Mesendoderm (in vitro differentiated cells): ENCODE measurements around the gene GINM1.

Source experiments
- DNase-seq: peaks from one replicate; pipeline ENCODE4 v3.0.0; 2013
- H2AK5ac ChIP-seq: 2 replicates; pipeline ENCODE4 v1.6.1; 2013; ENCODE audit warnings: low read length, inconsistent platforms
- H2BK120ac ChIP-seq: 2 replicates; pipeline ENCODE4 v1.6.1; 2013; ENCODE audit warnings: low read depth, mild to moderate bottlenecking, low read length, moderate library complexity, mixed read lengths
- H2BK15ac ChIP-seq: replicated peaks from 2 replicates; pipeline ENCODE4 v1.6.1; 2013; ENCODE audit warnings: low read depth, mild to moderate bottlenecking, moderate library complexity
- H2BK5ac ChIP-seq: 2 replicates; pipeline ENCODE4 v1.6.1; 2013; ENCODE audit warnings: low read length, inconsistent platforms
- H3K18ac ChIP-seq: 2 replicates; pipeline ENCODE4 v1.6.1; 2013; ENCODE audit warnings: mild to moderate bottlenecking, low read length, mixed read lengths
- H3K23ac ChIP-seq: one replicate; pipeline ENCODE4 v1.6.1; 2013; ENCODE audit warnings: low read length
- H3K27ac ChIP-seq: 2 replicates; pipeline ENCODE4 v1.5.1; 2013; ENCODE audit warnings: low read depth, mild to moderate bottlenecking, inconsistent platforms, low read length, moderate library complexity
- H3K27me3 ChIP-seq: 2 replicates; pipeline ENCODE4 v1.6.1; 2013; ENCODE audit warnings: low read length, control low read depth, mild to moderate bottlenecking, inconsistent platforms; ENCODE audit not compliant: insufficient read depth, poor library complexity
- H3K36me3 ChIP-seq: 2 replicates; pipeline ENCODE4 v1.6.1; 2013; ENCODE audit warnings: low read length, inconsistent platforms; ENCODE audit not compliant: control insufficient read depth, insufficient read depth
- H3K4ac ChIP-seq: one replicate; pipeline ENCODE4 v1.6.1; 2013; ENCODE audit warnings: low read depth, mild to moderate bottlenecking, low read length, moderate library complexity
- H3K4me1 ChIP-seq: 2 replicates; pipeline ENCODE4 v1.6.1; 2013; ENCODE audit warnings: low read depth, low read length, inconsistent platforms; ENCODE audit not compliant: control insufficient read depth
- H3K4me2 ChIP-seq: 2 replicates; pipeline ENCODE4 v1.6.1; 2013; ENCODE audit warnings: low read length
- H3K4me3 ChIP-seq: 2 replicates; pipeline ENCODE4 v1.5.1; 2013; ENCODE audit warnings: mild to moderate bottlenecking, low read length
- H3K56ac ChIP-seq: one replicate; pipeline ENCODE4 v1.6.1; 2013; ENCODE audit warnings: low read length
- H3K79me1 ChIP-seq: 2 replicates; pipeline ENCODE4 v1.6.1; 2013; ENCODE audit warnings: low read length, inconsistent platforms
- H3K79me2 ChIP-seq: 2 replicates; pipeline ENCODE4 v1.6.1; 2013; ENCODE audit warnings: mild to moderate bottlenecking, low read length; ENCODE audit not compliant: control insufficient read depth, insufficient read depth
- H3K9ac ChIP-seq: 2 replicates; pipeline ENCODE4 v1.6.1; 2013; ENCODE audit warnings: low read length, inconsistent platforms
- H4K5ac ChIP-seq: one replicate; pipeline ENCODE4 v1.6.1; 2013; ENCODE audit warnings: low read length
- H4K8ac ChIP-seq: one replicate; pipeline ENCODE4 v1.6.1; 2013; ENCODE audit warnings: low read depth, mild to moderate bottlenecking, control low read depth, low read length, moderate library complexity
- WGBS: extraction: QIAGEN DNeasy Blood & Tissue Kit; methylation state at CpG from one replicate; pipeline ENCODE4 v1.1.7; 2013; ENCODE audit warnings: low lambda C conversion rate, missing lambda C conversion rate; ENCODE audit not compliant: insufficient coverage; ENCODE audit errors: extremely low coverage; 5-methylcytosine and 5-hydroxymethylcytosine counted together

The GINM1 gene

GRCh38 chr6:149545258-149545753 is 20.9 kb upstream of the GINM1 start:
- H2AK5ac ChIP-seq: no peak overlapping the region
- peak; percentile 79 for DNase-seq
- H2BK5ac ChIP-seq: no peak overlapping the region
- H4K5ac ChIP-seq: no peak overlapping the region
- no peaks in the 10 kb centered on the region for H3K36me3 ChIP-seq
- no peaks in the 10 kb centered on the region for H3K27me3 ChIP-seq
- WGBS: no CpG with 5 or more reads among the region's 16 CpGs
- no peak overlapping the region for H2BK15ac ChIP-seq
- no peak overlapping the region for H2BK120ac ChIP-seq
- H3K79me2 ChIP-seq: peaks cover 29% of the 10 kb centered on the region
- peak overlapping the region; percentile 78 for H3K9ac ChIP-seq
- H3K23ac ChIP-seq: no peak overlapping the region
- peak overlapping the region; percentile 68 for H3K4me3 ChIP-seq
- peaks cover 7% of the 10 kb centered on the region for H3K79me1 ChIP-seq
- H3K4me2 ChIP-seq: peak overlapping the region; percentile 82
- H3K4ac ChIP-seq: peak overlapping the region; percentile 41
- H3K18ac ChIP-seq: peak overlapping the region; percentile 66
- H4K8ac ChIP-seq: no peak overlapping the region
- peak overlapping the region; percentile 40 for H3K27ac ChIP-seq
- H3K4me1 ChIP-seq: no peaks in the 10 kb centered on the region
- peak overlapping the region; percentile 94 for H3K56ac ChIP-seq

GRCh38 chr6:149545754-149546471 is 20.3 kb upstream of the GINM1 start, which contains the start of gene PPIL4:
TSS of gene PPIL4 (minus strand) at chr6:149546043. CDS start at chr6:149546005, 38 bp downstream.
- Histone ChIP-seq H3K27ac (peak within 1 kb of the TSS; percentile 96), H3K56ac (peak within 1 kb of the TSS; percentile 94), H3K79me2 (peaks cover 29% of the 10 kb centered on the region), H2AK5ac (no peak within 1 kb of the TSS), H3K23ac (no peak within 1 kb of the TSS), H3K4me3 (peak within 1 kb of the TSS; percentile 74), H3K27me3 (no peaks in the 10 kb centered on the region), H3K4me1 (no peaks in the 10 kb centered on the region), H3K4ac (peak within 1 kb of the TSS; percentile 41), H3K79me1 (peaks cover 7% of the 10 kb centered on the region), H4K8ac (peak within 1 kb of the TSS; percentile 99), H3K36me3 (no peaks in the 10 kb centered on the region), H3K9ac (peak within 1 kb of the TSS; percentile 79), H2BK5ac (no peak within 1 kb of the TSS), H2BK15ac (no peak within 1 kb of the TSS), H3K18ac (peak within 1 kb of the TSS; percentile 92), H2BK120ac (no peak within 1 kb of the TSS), H3K4me2 (peak within 1 kb of the TSS; percentile 82), H4K5ac (peak within 1 kb of the TSS; percentile 56)
- no CpG with 5 or more reads among the region's 71 CpGs for WGBS
- DNase-seq: peak; percentile 97

DNA sequence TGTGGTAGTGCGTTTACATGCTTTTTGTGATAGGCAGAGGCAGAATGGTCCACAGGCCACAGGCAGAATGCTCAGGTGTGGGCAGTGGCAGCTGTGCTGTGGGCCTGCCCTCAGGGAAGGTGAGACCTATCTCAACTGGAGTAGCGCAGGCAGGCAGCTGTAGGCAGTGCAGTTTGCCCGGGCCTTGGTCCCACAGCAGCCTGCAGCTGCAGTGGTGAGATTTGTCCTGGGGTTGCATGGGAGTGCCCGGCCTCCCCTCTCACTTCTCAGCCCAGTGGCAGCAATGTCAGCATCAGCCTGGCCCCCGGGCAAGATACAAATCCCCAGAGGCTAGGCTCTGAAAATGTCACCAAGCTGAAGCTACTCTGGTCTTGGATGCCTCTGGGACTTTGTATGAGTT is 14.3 kb upstream of the GINM1 start:
- Histone ChIP-seq H3K27me3 (no peaks in the 10 kb centered on the region), H3K79me1 (no peaks in the 10 kb centered on the region), H4K5ac (no peak overlapping the region), H2BK15ac (no peak overlapping the region), H2BK5ac (no peak overlapping the region), H2AK5ac (no peak overlapping the region), H3K4ac (no peak overlapping the region), H3K18ac (no peak overlapping the region), H3K56ac (no peak overlapping the region), H4K8ac (no peak overlapping the region), H3K23ac (no peak overlapping the region), H3K36me3 (no peaks in the 10 kb centered on the region), H3K4me1 (no peaks in the 10 kb centered on the region), H3K79me2 (no peaks in the 10 kb centered on the region), H3K27ac (no peak overlapping the region), H3K4me2 (no peak overlapping the region), H2BK120ac (no peak overlapping the region), H3K9ac (no peak overlapping the region), H3K4me3 (no peak overlapping the region)
- no peak for DNase-seq
- WGBS: no CpG with 5 or more reads among the region's 5 CpGs

- Histone ChIP-seq H3K4ac (no peak overlapping the region), H2BK120ac (no peak overlapping the region), H3K27ac (no peak overlapping the region), H3K9ac (no peak overlapping the region), H3K4me3 (no peak overlapping the region), H3K23ac (no peak overlapping the region), H3K79me1 (no peaks in the 10 kb centered on the region), H3K27me3 (no peaks in the 10 kb centered on the region), H3K4me1 (no peaks in the 10 kb centered on the region), H3K79me2 (no peaks in the 10 kb centered on the region), H2AK5ac (no peak overlapping the region), H3K36me3 (no peaks in the 10 kb centered on the region), H3K56ac (no peak overlapping the region), H4K8ac (no peak overlapping the region), H3K4me2 (no peak overlapping the region), H2BK15ac (no peak overlapping the region), H4K5ac (no peak overlapping the region), H2BK5ac (no peak overlapping the region), H3K18ac (no peak overlapping the region)
- no peak for DNase-seq
These were observed 8.1 kb upstream of the GINM1 start for GRCh38 chr6:149558029-149558428.

- no peak overlapping the region for H4K5ac ChIP-seq
- H3K18ac ChIP-seq: no peak overlapping the region
- H2BK15ac ChIP-seq: no peak overlapping the region
- H3K36me3 ChIP-seq: no peaks in the 10 kb centered on the region
- no peak overlapping the region for H3K4me2 ChIP-seq
- DNase-seq: no peak
- H2BK5ac ChIP-seq: no peak overlapping the region
- H3K56ac ChIP-seq: no peak overlapping the region
- no peaks in the 10 kb centered on the region for H3K4me1 ChIP-seq
- H2BK120ac ChIP-seq: no peak overlapping the region
- no peak overlapping the region for H3K27ac ChIP-seq
- no peaks in the 10 kb centered on the region for H3K27me3 ChIP-seq
- H3K9ac ChIP-seq: no peak overlapping the region
- H3K4ac ChIP-seq: no peak overlapping the region
- H3K79me1 ChIP-seq: no peaks in the 10 kb centered on the region
- H3K79me2 ChIP-seq: no peaks in the 10 kb centered on the region
- no peak overlapping the region for H4K8ac ChIP-seq
- no peak overlapping the region for H3K4me3 ChIP-seq
- H2AK5ac ChIP-seq: no peak overlapping the region
- WGBS: no CpG with 5 or more reads among the region's 2 CpGs
- no peak overlapping the region for H3K23ac ChIP-seq
These were observed 6.8 kb upstream of the GINM1 start for GRCh38 chr6:149559389-149559788.

- Histone ChIP-seq H3K4me3 (no peak overlapping the region), H4K8ac (no peak overlapping the region), H3K36me3 (no peaks in the 10 kb centered on the region), H3K56ac (no peak overlapping the region), H2AK5ac (no peak overlapping the region), H3K18ac (no peak overlapping the region), H2BK15ac (no peak overlapping the region), H3K9ac (no peak overlapping the region), H3K79me1 (no peaks in the 10 kb centered on the region), H2BK5ac (no peak overlapping the region), H3K23ac (no peak overlapping the region), H3K27me3 (no peaks in the 10 kb centered on the region), H2BK120ac (no peak overlapping the region), H3K4me2 (no peak overlapping the region), H3K4ac (no peak overlapping the region), H3K27ac (no peak overlapping the region), H3K4me1 (no peaks in the 10 kb centered on the region), H3K79me2 (no peaks in the 10 kb centered on the region), H4K5ac (no peak overlapping the region)
- peak; percentile 29 for DNase-seq
- WGBS: no CpG with 5 or more reads among the region's 3 CpGs
These were observed 5.4 kb upstream of the GINM1 start for GRCh38 chr6:149560736-149561135.
